K562 (cell line): ENCODE measurements around the gene LSS. TPM values are rescaled to one million over a fixed set of nuclear protein-coding genes. Genes with fewer than 3 reads are reported as not detected.

Source experiments
- BCL6 ChIP-seq: fragments of 250-450 bp; sonication (Bioruptor Pico); IDR thresholded peaks from 2 replicates; pipeline ENCODE4 v1.4.0; 2020
- CREB3 ChIP-seq: fragments of 450-650 bp; conservative IDR thresholded peaks from 2 replicates; pipeline ENCODE4 v1.6.1; 2016; ENCODE audit warnings: missing genetic modification characterization, low read depth, mild to moderate bottlenecking, missing compliant biosample characterization, moderate library complexity
- ETV1 ChIP-seq: fragments of 450-650 bp; conservative IDR thresholded peaks from 2 replicates; pipeline ENCODE4 v1.6.1; 2016; ENCODE audit warnings: missing genetic modification characterization, control low read depth, low read depth, missing compliant biosample characterization
- KAT2B ChIP-seq: IDR thresholded peaks from one replicate; pipeline ENCODE4 v1.6.1; 2012; ENCODE audit warnings: low read depth, mild to moderate bottlenecking, control low read depth, inconsistent platforms, low read length, moderate library complexity
- KDM2B ChIP-seq: fragments of 250-450 bp; sonication (Bioruptor Pico); IDR thresholded peaks from 2 replicates; pipeline ENCODE4 v1.8.0; 2021; ENCODE audit warnings: mild to moderate bottlenecking, moderate library complexity
- NR4A1 ChIP-seq, 2 experiments: fragments of 250-450 bp in 1 of 2; fragments of 450-650 bp in 1 of 2; sonication (Bioruptor Pico) in 1 of 2; IDR thresholded peaks; 2 replicates each; pipeline versions ENCODE4 v1.4.0 to v1.6.1; 2016 to 2020; ENCODE audit warnings: mild to moderate bottlenecking in 2 of 2, missing compliant biosample characterization in 1 of 2, missing genetic modification characterization in 1 of 2, moderate library complexity in 1 of 2
- PHF20 ChIP-seq: fragments of 450-650 bp; IDR thresholded peaks from 2 replicates; pipeline ENCODE4 v1.6.1; 2018; ENCODE audit not compliant: partially characterized antibody
- POLR2A ChIP-seq: fragments of 450-650 bp; conservative IDR thresholded peaks from 2 replicates; pipeline ENCODE4 v1.6.1; 2016
- PTBP1 ChIP-seq: fragments of 200-400 bp; formaldehyde crosslinking; IDR thresholded peaks from 2 replicates; pipeline ENCODE4 v1.6.1; 2017; ENCODE audit warnings: low read depth, low read length
- RCOR1 ChIP-seq, 2 experiments: IDR thresholded peaks; 2 replicates each; pipeline ENCODE4 v1.6.1; 2012; ENCODE audit warnings: low read depth in 2 of 2, low read length in 2 of 2, borderline replicate concordance in 1 of 2, improper control_type of control experiment in 1 of 2
- SFPQ ChIP-seq: fragments of 200-400 bp; formaldehyde crosslinking; IDR thresholded peaks from 2 replicates; pipeline ENCODE4 v1.6.1; 2017; ENCODE audit warnings: mild to moderate bottlenecking, low read depth, low read length, moderate library complexity
- YY1 ChIP-seq, 3 experiments: IDR thresholded peaks; 2 replicates each; pipeline ENCODE4 v1.6.1; 2011; ENCODE audit warnings: low read length in 2 of 3, mild to moderate bottlenecking in 2 of 3, moderate library complexity in 2 of 3, borderline replicate concordance in 1 of 3, control low read depth in 1 of 3, low read depth in 1 of 3; ENCODE audit not compliant: insufficient read depth in 3 of 3, insufficient replicate concordance in 2 of 3, control insufficient read depth in 1 of 3, insufficient read length in 1 of 3; ENCODE audit errors: extremely low read depth in 1 of 3
- ZFPM2 ChIP-seq: fragments of 250-450 bp; sonication (Bioruptor Pico); IDR thresholded peaks from 2 replicates; pipeline ENCODE4 v1.5.1; 2022; ENCODE audit warnings: mild to moderate bottlenecking
- polyA plus RNA-seq, 8 experiments: library from polyadenylated mRNA; depleted of rRNA in 4 of 8; stranded (reverse) in 5 of 8; unstranded in 3 of 8; fragments of >200 nt; fragmentation: Nextera tagmentation in 2 of 8; fragmentation: Illumina TruSeq in 1 of 8; extraction: Ambion mirVana in 2 of 8; extraction: Trizol in 1 of 8; gene quantifications; 2 replicates each; pipeline versions ENCODE4 v1.2.1 to v1.2.3, GENCODE V29; 2011 to 2014; ENCODE audit warnings: inconsistent platforms in 1 of 8, missing spikeins in 1 of 8
- total RNA-seq, 7 experiments: library from RNA; depleted of rRNA in 6 of 7; stranded (reverse); fragments of >200 nt in 6 of 7; fragmentation: Illumina TruSeq in 2 of 7; extraction: Trizol in 2 of 7; gene quantifications; 2 replicates each; pipeline versions ENCODE4 v1.2.1 to v1.2.3, GENCODE V29; 2011 to 2021; ENCODE audit warnings: low replicate concordance in 1 of 7
- TF ChIP-seq, protein P1 (sequence below), 2 experiments: fragments of 150-350 bp in 1 of 2; IDR thresholded peaks; 2 replicates each; pipeline ENCODE4 v1.6.1; 2012 to 2016; ENCODE audit warnings: low read depth in 2 of 2, low read length in 2 of 2, mild to moderate bottlenecking in 1 of 2, moderate library complexity in 1 of 2
- TF ChIP-seq, protein P2 (sequence below), 2 experiments: fragments of 450-650 bp in 1 of 2; IDR thresholded peaks; 2 replicates each; pipeline ENCODE4 v1.6.1; 2011 to 2017; ENCODE audit warnings: low read depth in 2 of 2, antibody characterized with exemption in 1 of 2, borderline replicate concordance in 1 of 2, low read length in 1 of 2, mild to moderate bottlenecking in 1 of 2, mixed read lengths in 1 of 2; ENCODE audit not compliant: control insufficient read depth in 1 of 2

The LSS gene
- total and polyA plus RNA-seq, 9 of the 15 experiments (the other 6 are each of a cell fraction or from before 2014, with no cell fraction given) = 2.2 to 89.5 (median 37.4) TPM

DNA sequence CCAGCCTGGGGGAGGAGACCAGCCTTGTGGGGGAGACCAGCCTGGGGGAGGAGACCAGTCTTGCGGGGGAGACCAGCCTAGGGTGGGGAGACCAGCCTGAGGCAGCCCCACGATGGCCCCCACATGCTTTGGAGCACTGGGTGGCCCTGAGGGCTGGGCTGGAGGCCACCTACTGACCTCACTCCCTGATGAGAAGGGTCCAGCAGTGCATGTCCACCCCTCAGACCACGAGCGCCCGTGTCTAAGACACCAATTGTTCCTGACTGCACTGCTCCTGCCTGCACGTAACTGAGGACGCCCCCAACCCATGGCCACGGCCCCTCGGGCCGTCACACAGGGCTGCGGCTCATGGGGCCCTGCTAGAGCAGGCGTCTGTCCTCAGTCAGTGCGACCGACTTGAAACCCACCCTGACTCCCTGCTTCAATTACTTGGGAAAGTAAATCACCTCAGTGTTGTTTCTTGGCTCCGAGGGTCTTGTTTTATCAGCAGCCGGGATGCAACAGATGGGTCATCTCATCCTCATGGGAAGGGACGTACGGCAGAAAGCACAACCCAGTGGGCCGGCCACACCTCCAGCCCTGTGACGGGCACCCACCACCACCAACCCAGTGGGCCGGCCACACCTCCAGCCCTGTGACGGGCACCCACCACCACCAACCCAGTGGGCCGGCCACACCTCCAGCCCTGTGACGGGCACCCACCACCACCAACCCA is 44.5 kb downstream of the LSS start, which contains the start of gene SPATC1L (continued):
- TF ChIP-seq CREB3 (tag) (no peak), POLR2A (peak; percentile 63), BCL6 (no peak), ZFPM2 (CRISPR knock-in tag) (no peak), RCOR1 (IDR thresholded peaks at IDR 0.05; ENCODE audit: borderline replicate concordance in 1 of 2, low read depth in 2 of 2, low read length in 2 of 2) (0 out of 4 replicates have a peak, but pooled peaks of 1 of the 2 experiments have one; percentile 2), KDM2B (CRISPR knock-in tag) (no peak), PTBP1 (no peak), ETV1 (tag) (no peak), SFPQ (no peak), PHF20 (no peak), NR4A1 (CRISPR knock-in tag; IDR thresholded peaks at IDR 0.05) (0 out of 2 replicates have a peak, but pooled peaks have one; percentile 28), NR4A1 (tag; IDR thresholded peaks at IDR 0.05) (no peak), KAT2B (no peak), YY1 (IDR thresholded peaks at IDR 0.05; ENCODE audit: borderline replicate concordance in 1 of 3, control insufficient read depth in 1 of 3, extremely low read depth in 1 of 3, insufficient read depth in 3 of 3, insufficient read length in 1 of 3, insufficient replicate concordance in 2 of 3, low read depth in 1 of 3, low read length in 2 of 3) (peak in 1 of 3 experiments; percentile 34)
- TF ChIP-seq, protein P1, sequence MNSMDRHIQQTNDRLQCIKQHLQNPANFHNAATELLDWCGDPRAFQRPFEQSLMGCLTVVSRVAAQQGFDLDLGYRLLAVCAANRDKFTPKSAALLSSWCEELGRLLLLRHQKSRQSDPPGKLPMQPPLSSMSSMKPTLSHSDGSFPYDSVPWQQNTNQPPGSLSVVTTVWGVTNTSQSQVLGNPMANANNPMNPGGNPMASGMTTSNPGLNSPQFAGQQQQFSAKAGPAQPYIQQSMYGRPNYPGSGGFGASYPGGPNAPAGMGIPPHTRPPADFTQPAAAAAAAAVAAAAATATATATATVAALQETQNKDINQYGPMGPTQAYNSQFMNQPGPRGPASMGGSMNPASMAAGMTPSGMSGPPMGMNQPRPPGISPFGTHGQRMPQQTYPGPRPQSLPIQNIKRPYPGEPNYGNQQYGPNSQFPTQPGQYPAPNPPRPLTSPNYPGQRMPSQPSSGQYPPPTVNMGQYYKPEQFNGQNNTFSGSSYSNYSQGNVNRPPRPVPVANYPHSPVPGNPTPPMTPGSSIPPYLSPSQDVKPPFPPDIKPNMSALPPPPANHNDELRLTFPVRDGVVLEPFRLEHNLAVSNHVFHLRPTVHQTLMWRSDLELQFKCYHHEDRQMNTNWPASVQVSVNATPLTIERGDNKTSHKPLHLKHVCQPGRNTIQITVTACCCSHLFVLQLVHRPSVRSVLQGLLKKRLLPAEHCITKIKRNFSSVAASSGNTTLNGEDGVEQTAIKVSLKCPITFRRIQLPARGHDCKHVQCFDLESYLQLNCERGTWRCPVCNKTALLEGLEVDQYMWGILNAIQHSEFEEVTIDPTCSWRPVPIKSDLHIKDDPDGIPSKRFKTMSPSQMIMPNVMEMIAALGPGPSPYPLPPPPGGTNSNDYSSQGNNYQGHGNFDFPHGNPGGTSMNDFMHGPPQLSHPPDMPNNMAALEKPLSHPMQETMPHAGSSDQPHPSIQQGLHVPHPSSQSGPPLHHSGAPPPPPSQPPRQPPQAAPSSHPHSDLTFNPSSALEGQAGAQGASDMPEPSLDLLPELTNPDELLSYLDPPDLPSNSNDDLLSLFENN (IDR thresholded peaks at IDR 0.05; ENCODE audit: low read depth in 2 of 2, low read length in 2 of 2) = no peak
- TF ChIP-seq, protein P2, sequence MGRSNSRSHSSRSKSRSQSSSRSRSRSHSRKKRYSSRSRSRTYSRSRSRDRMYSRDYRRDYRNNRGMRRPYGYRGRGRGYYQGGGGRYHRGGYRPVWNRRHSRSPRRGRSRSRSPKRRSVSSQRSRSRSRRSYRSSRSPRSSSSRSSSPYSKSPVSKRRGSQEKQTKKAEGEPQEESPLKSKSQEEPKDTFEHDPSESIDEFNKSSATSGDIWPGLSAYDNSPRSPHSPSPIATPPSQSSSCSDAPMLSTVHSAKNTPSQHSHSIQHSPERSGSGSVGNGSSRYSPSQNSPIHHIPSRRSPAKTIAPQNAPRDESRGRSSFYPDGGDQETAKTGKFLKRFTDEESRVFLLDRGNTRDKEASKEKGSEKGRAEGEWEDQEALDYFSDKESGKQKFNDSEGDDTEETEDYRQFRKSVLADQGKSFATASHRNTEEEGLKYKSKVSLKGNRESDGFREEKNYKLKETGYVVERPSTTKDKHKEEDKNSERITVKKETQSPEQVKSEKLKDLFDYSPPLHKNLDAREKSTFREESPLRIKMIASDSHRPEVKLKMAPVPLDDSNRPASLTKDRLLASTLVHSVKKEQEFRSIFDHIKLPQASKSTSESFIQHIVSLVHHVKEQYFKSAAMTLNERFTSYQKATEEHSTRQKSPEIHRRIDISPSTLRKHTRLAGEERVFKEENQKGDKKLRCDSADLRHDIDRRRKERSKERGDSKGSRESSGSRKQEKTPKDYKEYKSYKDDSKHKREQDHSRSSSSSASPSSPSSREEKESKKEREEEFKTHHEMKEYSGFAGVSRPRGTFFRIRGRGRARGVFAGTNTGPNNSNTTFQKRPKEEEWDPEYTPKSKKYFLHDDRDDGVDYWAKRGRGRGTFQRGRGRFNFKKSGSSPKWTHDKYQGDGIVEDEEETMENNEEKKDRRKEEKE (IDR thresholded peaks at IDR 0.05; ENCODE audit: borderline replicate concordance in 1 of 2, control insufficient read depth in 1 of 2, low read depth in 2 of 2, low read length in 1 of 2) = no peak
